Activated gamma-delta T cell treated with anti-CD3 and anti-CD28 coated beads, Interleukin-2, amount 50 U/mL, for 16 hours (primary cell): ENCODE measurements around the gene RERE.

ENCODE experiments used
- DNase-seq: peaks from one replicate; pipeline ENCODE4 v3.0.0-alpha.2; 2020; ENCODE audit warnings: low read depth

The RERE gene

GRCh38 chr1:8663915-8664329, 153.5 kb downstream of the RERE start:
- DNase-seq: no peak

DNA sequence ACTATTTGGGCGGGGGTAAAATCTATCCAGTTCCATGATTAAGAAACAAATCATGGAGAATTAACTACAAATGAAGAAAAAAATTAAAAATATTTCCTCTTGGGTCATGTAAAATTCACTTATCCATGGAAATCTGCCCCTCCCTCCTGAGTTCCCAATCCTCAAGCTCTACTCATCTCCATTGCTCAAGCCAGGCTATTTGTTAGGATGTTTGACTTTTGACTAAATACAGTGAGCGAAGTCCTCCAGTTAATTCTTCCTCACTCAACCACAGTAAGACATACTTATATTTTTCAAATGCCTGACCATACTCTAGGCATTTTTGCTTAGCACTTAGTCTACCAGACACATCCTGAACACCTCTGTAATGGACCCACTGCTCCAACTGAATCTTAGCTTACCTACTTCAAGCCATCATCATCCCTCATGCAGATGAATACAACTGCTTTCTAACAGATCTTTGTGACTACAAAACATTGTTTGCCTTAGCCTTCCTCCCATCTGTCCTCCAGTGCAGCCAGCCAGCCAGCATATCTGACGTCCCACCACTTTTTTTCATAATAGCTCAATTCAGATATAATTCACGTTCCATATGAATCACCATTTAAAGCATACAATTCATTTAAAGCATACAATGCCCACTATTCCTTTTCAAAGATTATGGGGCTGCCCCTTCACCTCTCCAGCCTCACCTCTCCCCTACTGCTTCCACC, 154.2 kb downstream of the RERE start:
- no peak for DNase-seq

DNA sequence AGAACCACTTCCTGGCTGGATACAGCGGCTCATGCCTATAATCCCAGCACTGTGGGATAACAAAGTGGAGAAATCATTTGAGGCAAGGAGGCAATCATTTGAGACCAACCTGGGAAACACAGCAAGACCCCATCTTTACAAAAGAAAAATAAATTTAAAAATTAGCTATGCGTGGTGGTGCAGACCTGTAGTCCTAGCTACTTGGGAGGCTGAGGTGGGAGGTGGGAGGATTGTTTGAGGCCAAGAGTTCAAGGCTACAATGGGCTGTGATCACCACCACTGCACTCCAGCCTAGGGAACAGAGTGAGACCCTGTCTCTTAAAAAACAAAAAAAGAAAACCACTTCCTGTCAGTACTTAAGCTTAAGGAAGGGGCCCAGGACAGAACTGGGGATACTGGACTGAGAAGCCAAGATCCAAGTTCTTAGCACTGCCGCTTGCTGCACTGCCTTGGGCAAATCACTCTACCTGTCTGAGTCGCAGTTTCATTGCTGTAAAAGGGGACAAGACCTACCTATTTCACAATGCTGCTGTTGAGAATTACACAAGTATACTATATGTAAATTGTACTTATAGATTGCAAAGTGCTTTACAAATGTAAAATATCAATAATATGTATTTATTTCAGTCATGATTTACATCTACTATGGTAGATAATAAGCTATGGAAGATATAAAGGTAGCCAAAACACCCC, 154.9 kb downstream of the RERE start:
- no peak for DNase-seq

DNA sequence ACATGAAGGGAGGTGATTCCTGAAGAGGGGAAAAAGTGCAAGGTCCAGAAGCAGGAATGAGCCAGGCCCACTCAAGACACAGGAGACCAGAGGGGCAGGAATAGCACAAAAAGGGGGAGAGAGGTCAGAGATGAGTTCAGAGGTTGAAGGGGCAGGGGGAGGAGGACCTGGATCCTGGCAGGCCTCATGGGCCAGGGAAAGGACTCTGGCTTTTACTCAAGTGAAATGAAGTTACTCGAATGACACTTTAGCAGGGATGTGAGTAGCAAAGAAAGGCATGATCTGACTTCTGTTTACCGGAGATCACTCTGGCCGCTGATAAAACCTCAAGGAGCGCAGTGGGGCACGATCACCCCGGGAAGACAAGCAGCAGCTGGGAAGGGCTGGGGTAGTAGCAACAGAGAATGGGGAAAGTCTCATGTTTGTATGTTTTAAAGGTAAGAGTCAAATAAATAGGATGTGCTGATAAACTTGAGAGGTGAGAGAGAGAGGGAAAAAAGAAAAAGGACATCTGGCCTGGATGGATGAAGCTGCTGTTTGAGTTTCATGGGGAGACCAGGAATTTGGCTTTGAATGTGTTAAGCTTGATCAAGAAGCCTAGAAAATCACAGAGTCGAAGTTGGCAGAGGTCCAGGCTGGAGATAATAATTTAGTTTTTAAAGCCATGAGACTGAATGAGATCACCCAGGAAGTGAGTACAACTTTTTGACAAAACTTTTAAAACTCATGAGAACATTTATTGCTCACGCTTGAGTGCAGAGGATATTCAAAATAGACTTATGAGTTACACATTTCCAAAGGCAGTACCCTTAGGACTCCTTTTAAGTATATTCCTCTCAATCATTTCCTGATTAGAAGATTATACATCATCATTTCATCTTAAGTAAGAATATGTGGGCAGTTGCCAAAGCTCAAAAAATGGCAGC, 156.0 kb downstream of the RERE start:
- DNase-seq: no peak

DNA sequence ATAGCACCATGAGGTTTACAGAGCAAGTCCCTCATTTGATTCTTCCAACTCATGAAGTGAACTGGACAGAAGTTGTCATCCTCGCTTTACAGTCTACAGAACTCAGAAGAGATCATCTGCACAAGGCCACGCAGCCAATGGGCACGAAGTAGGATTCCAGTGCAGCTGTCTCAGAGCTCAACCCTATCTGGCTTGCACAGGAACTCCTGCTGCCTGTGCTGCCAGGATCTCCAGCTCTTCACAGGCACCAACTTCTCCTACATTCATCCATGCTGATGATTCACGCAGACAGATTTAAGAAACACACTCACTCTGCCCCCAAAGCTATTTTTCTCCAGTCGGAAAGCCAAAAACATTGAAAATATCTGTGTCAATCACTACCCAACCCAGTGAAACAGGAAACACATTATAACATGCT, 157.0 kb downstream of the RERE start:
- no peak for DNase-seq

DNA sequence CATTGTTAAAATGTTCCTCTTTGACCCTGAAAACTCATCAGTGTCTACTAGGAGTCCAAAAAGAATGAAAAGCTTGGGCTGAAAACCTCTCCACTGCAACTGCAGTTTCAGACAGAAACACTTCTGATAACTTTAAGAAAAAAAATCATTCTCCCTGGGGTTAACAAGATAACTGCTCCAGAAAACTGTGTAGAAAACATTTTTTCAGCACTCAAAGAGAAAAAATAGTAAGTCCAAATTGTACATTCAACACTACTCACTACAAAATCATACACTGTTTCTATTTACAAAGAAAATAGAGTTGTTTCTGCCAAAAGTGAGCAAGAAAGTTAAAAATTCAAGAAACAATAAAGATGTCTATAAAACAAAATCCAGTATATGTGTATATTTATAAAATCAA, 157.8 kb downstream of the RERE start:
- no peak for DNase-seq

- no peak for DNase-seq
Observed at GRCh38 chr1:8653878-8654277, 163.6 kb downstream of the RERE start.

DNA sequence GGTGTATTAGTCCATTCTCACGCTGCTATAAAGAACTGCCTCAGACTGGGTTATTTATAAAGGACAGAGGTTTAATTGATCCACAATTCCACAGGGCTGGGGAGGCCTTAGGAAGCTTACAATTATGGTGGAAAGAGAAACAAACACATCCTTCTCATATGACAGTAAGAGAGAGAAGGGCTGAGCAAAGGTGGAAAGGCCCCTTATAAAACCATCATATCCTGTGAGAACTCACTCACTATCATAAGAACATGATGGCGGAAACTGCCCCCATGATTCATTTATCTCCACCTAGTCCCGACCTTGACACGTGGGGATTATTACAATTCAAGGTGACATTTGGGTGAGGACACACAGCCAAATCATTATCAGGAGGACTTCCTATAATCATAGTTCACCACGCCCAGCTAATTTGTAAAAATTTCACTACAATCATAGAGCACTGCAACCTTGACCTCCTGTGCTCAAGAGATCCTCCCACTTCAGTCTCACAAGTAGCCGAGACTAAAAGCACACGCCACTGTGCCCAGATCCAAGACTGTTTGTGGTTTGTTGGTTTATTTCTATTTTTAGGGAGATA, 164.9 kb downstream of the RERE start:
- DNase-seq: no peak

DNA sequence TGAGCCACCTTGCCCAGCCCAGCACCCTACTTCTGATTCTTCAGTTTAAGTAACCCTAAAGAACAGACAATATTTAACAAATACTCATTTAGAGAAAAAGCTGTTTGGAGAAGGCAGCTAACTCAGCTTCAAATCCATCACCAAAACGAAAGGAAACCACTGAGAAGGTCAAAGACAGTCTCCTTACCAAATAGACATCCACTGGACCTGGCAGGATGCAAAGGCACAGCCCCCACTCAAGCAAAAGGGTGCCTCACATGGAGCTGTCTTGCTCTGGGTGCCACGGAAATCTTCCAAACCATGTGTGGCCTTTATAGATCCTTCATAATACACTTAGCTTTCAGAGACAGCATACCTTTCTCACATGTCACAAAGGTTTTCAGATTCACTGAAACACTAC, 165.5 kb downstream of the RERE start:
- no peak for DNase-seq

GRCh38 chr1:8651236-8651890, 166.1 kb downstream of the RERE start:
- DNase-seq: no peak

DNA sequence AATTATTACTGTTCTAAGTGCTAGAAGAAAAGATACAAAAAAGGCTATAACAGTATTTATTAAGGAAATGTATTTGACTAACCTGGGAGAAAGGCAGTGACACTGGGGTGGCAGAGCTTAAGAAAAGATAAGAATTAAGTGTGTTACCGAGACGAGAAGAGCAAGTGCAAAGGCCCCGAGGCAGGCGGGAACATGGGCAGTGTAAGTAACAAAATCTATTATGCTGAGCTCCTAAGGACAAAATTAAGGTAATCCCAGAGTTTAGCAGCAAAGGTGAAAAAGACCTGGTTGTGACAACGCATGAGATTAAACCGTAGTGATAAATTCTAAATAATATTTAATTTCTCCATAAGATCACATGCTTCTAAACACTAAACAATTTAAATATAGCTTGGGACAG, 167.6 kb downstream of the RERE start:
- no peak for DNase-seq

DNA sequence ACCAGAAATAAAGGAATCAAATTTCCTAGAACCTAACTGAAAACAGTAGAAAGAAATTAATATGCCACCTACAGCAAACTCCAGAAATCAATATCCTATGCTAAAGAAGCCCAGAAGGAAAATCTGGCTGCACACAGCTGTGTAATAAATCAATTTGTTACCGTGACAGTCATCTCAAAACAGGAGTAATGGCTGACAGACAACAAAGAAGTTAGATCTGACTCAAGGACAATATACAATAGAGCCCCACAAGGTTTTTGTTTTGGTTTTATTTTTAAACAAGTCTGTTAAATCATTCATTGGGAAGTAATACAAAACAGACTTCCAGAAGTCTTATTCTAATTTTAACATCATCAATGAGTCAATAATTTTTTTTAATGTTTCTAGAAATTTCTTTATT, 168.4 kb downstream of the RERE start:
- no peak for DNase-seq

GRCh38 chr1:8646996-8647395, 170.4 kb downstream of the RERE start:
- DNase-seq: no peak

DNA sequence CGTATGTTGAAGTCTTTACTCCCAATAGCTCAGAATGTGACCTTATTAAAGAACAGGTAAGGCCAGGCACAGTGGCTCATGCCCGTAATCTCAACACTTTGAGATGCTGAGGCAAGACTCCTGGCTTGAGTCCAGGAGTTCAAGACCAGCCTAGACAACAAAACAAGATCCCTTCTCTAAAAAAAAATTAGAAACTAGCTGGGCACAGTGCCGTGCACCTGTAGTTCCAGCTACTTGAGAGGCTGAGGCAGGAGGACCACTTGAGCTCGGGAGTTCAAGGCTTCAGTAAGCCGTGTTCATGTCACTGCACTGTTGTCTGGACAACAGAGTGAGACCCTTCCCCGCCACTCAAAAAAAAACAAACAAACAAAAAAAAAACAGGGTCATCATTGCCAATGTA, 171.3 kb downstream of the RERE start:
- DNase-seq: no peak

- no peak for DNase-seq
Observed at GRCh38 chr1:8643542-8644536, 173.6 kb downstream of the RERE start.

DNA sequence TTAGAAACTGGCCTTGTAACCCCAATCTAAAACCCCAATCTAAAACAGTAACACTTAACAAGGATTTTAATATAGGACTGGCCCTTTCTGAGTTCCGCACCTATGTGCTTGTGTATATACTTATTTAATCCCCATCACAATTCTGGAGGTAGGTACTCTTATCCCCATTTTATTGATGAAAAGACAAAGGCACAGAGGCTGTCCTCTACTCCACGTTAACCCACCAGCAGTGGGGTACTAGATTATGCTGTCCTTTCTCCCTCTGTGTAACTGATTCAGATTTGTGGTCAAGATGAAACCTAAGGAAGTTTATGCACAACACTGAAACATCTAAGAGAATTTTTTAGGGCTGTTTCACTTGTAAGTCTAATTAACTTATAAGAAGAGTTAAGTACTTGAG, 175.3 kb downstream of the RERE start:
- DNase-seq: no peak

DNA sequence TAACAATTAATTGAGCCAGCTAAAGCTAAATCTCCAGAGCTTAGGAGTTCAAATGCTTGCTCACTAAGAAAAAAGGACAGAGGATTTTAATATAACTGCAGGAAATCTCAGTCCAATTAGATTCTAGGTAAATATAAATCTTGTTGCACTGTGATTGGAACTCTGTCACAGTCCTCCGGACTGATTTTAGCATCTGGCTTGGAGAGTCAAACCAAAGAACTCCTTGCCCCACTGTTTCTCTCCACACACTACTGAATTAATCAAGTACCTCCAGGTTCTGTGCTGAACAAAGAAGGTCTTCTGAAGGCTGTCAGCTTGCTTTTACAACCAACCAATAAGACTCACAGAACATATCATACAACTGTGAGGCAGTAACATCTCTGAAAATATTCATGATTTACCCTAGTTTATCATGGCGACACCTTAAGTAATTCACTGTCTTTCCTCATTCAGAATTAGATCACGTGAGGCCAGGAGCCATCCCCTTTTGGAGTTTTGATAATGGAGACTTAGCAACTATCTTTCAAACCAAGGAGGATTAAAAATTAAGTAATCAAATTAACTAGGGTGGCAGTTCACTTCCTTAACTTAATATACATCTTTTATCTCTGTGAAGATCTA, 176.0 kb downstream of the RERE start:
- DNase-seq: no peak

DNA sequence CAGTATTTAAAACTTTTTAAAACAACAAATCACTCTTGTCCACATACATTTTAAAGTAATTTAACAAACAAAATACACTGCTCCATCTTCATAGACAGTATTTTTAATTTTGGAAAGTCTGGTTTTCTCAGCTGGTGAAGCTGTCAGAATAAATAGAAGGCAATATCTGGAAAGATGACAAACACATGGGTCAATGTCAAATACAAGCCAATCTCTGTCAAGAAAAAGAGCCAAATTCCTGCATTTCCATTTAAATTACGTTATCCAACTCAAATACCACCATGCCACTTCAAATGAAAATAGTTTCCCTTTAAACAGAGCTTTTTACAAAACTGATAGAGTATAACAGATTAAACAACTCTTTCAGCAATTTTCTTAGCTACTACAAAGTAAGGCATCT, 176.5 kb downstream of the RERE start:
- DNase-seq: no peak

- DNase-seq: no peak
Observed at GRCh38 chr1:8639148-8639547, 178.3 kb downstream of the RERE start.
